ENCODE data around the gene LMBR1L.

LMBR1L gene

GRCh38 chr12:49060237-49061156 is 50.1 kb downstream of the LMBR1L start, which contains the start of gene KMT2D (continued):
- peak; percentile 87; the same call in 1 of the 2 replicates for TF ChIP-seq ZNF792 (tag by site-specific recombination; IDR thresholded peaks at IDR 0.05)
- peak; percentile 98 for TF ChIP-seq ZSCAN23 (tag by site-specific recombination; IDR thresholded peaks at IDR 0.05)
- peak; percentile 100 for TF ChIP-seq ZNF324 (tag by site-specific recombination; IDR thresholded peaks at IDR 0.05)
- TF ChIP-seq PRDM1 (tag by site-specific recombination; IDR thresholded peaks at IDR 0.05), result peak; percentile 85
- no peak for TF ChIP-seq ZNF560 (tag by site-specific recombination; IDR thresholded peaks at IDR 0.05; ENCODE audit: borderline replicate concordance)
- peak; percentile 99 for TF ChIP-seq KLF8 (tag by site-specific recombination; IDR thresholded peaks at IDR 0.05)
- TF ChIP-seq ZBTB17 (tag by site-specific recombination; IDR thresholded peaks at IDR 0.05), result peak; percentile 97
- TF ChIP-seq ZSCAN16 (tag by site-specific recombination; IDR thresholded peaks at IDR 0.05), result no peak
- TF ChIP-seq ZNF398 (tag by site-specific recombination; IDR thresholded peaks at IDR 0.05), result peak; percentile 74
- TF ChIP-seq ZNF202 (tag by site-specific recombination; IDR thresholded peaks at IDR 0.05; ENCODE audit: borderline replicate concordance), result no peak
- no peak for TF ChIP-seq ZNF473 (tag by site-specific recombination; IDR thresholded peaks at IDR 0.05)
- peak; percentile 100 for TF ChIP-seq ZNF501 (tag by site-specific recombination; IDR thresholded peaks at IDR 0.05)
- no peak for TF ChIP-seq ZNF211 (tag by site-specific recombination; IDR thresholded peaks at IDR 0.05; ENCODE audit: low read depth)
- TF ChIP-seq ZNF140 (tag by site-specific recombination; IDR thresholded peaks at IDR 0.05), result no peak
- TF ChIP-seq ZXDB (tag by site-specific recombination; IDR thresholded peaks at IDR 0.05), result peak; percentile 99
- no peak; the same call in 1 of the 2 replicates for TF ChIP-seq ZNF223 (tag by site-specific recombination; IDR thresholded peaks at IDR 0.05)
- TF ChIP-seq ZBTB7A (tag by site-specific recombination; IDR thresholded peaks at IDR 0.05; ENCODE audit: low read depth), result peak; percentile 100
- TF ChIP-seq ZNF514 (tag by site-specific recombination; IDR thresholded peaks at IDR 0.05), result 0 out of 2 replicates have a peak, but pooled peaks have one; percentile 87
- peak; percentile 80 for TF ChIP-seq KLF1 (tag by site-specific recombination; IDR thresholded peaks at IDR 0.05)
- no peak for TF ChIP-seq ZNF830 (tag by site-specific recombination; IDR thresholded peaks at IDR 0.05; ENCODE audit: low read depth)
- TF ChIP-seq ZNF837 (tag by site-specific recombination; IDR thresholded peaks at IDR 0.05), result 0 out of 2 replicates have a peak, but pooled peaks have one; percentile 24
- peak; percentile 97 for TF ChIP-seq SALL2 (tag by site-specific recombination; IDR thresholded peaks at IDR 0.05; ENCODE audit: borderline replicate concordance)
- TF ChIP-seq ZNF214 (tag by site-specific recombination; IDR thresholded peaks at IDR 0.05; ENCODE audit: borderline replicate concordance), result no peak
- peak; percentile 86; the same call in 1 of the 2 replicates for TF ChIP-seq KLF9 (tag by site-specific recombination; IDR thresholded peaks at IDR 0.05; ENCODE audit: low read depth)
- no peak for TF ChIP-seq ZNF426 (tag by site-specific recombination; IDR thresholded peaks at IDR 0.05)
- TF ChIP-seq ZNF555 (tag by site-specific recombination; conservative IDR thresholded peaks at IDR 0.05), result no peak
- TF ChIP-seq ZBTB1 (tag by site-specific recombination; IDR thresholded peaks at IDR 0.05), result peak; percentile 75
- TF ChIP-seq ZNF184 (tag by site-specific recombination; IDR thresholded peaks at IDR 0.05), result peak; percentile 84
- peak; percentile 93 for TF ChIP-seq ZFP69B (tag by site-specific recombination; IDR thresholded peaks at IDR 0.05)
- TF ChIP-seq ZNF488 (tag by site-specific recombination; IDR thresholded peaks at IDR 0.05), result no peak
- no peak for TF ChIP-seq ZNF174 (tag by site-specific recombination; IDR thresholded peaks at IDR 0.05)
- no peak for TF ChIP-seq PRDM6 (tag by site-specific recombination; IDR thresholded peaks at IDR 0.05)
- 0 out of 2 replicates have a peak, but pooled peaks have one; percentile 51 for TF ChIP-seq ZNF704 (tag by site-specific recombination; IDR thresholded peaks at IDR 0.05)
- TF ChIP-seq ZNF416 (tag by site-specific recombination; IDR thresholded peaks at IDR 0.05), result no peak; the same call in 1 of the 2 replicates
- TF ChIP-seq ZNF48 (tag by site-specific recombination; IDR thresholded peaks at IDR 0.05), result no peak
- no peak for TF ChIP-seq ZNF292 (tag by site-specific recombination; IDR thresholded peaks at IDR 0.05; ENCODE audit: borderline replicate concordance, low read depth)
